NB4 (cell line): Measurements from ENCODE around the gene CLPTM1L.

ENCODE experiments used
- MYC ChIP-seq: IDR thresholded peaks from 2 replicates; pipeline ENCODE4 v1.6.1; 2011; ENCODE audit warnings: low read depth, low read length
- TF ChIP-seq, protein P1 (sequence below): IDR thresholded peaks from one replicate; pipeline ENCODE4 v1.5.1; 2012; ENCODE audit warnings: low read depth, low read length

DNA sequence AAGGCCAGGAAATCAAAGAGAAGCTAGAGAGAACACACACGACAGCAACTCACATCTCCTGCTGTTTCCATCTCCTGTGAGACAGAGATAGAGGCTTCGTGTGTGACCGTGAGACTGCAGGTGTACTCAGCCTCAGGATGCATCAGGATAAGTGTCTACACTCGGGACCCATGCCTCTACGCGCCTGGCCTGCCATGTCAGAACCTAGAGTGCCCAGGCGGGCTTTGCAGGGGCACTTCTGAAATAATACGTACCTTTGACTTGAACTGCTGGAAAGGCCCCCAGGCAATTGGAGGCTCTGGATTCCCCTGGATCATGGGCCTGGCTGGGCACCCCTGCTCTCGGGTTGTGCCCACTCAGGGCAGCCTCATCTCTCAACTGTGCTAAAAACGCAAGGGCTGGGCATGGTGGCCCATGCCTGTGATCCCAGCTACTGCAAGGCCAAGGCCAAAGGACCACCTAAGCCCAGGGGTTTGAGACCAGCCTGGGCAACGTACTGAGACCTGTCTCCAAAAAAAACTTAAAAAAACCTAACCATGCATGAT, 13.0 kb downstream of the CLPTM1L start:
- TF ChIP-seq, protein P1, sequence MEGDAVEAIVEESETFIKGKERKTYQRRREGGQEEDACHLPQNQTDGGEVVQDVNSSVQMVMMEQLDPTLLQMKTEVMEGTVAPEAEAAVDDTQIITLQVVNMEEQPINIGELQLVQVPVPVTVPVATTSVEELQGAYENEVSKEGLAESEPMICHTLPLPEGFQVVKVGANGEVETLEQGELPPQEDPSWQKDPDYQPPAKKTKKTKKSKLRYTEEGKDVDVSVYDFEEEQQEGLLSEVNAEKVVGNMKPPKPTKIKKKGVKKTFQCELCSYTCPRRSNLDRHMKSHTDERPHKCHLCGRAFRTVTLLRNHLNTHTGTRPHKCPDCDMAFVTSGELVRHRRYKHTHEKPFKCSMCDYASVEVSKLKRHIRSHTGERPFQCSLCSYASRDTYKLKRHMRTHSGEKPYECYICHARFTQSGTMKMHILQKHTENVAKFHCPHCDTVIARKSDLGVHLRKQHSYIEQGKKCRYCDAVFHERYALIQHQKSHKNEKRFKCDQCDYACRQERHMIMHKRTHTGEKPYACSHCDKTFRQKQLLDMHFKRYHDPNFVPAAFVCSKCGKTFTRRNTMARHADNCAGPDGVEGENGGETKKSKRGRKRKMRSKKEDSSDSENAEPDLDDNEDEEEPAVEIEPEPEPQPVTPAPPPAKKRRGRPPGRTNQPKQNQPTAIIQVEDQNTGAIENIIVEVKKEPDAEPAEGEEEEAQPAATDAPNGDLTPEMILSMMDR, result no peak
- no peak for TF ChIP-seq MYC
